ENCODE results near the gene UNC93A. TPM values are rescaled to one million over a fixed set of nuclear protein-coding genes. Genes with fewer than 3 reads are reported as not detected.

The UNC93A gene
- total RNA-seq, 4 donors from 2014 or later, result not detected

DNA sequence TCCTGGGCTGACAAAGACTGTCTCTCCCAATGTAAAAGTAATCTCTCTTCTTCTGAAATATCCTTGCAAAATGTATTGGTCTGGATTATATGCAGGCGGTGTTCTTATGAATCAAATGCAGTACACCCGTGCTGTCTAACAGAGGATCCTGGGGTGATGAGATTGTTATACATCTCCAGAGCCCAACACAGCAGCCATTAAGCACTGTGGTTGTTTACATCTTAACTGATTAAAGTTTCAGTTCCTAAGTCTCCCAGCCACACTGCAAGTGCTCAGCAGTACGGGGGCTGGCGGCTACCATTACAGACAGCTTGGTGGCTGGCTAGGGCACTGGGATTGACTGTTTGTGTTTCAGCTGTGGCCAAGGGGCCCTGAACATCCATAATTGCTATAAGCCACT, 7.0 kb downstream of the UNC93A start:
- DNase-seq (ENCODE audit: low spot score) (no peak), ATAC-seq (ENCODE audit: low FRiP score) (no peak)
- TF ChIP-seq CTCF (IDR thresholded peaks at IDR 0.05), result no peak

- DNase-seq (ENCODE audit: low spot score) (no peak), ATAC-seq (ENCODE audit: low FRiP score) (no peak)
- TF ChIP-seq CTCF (IDR thresholded peaks at IDR 0.05), result no peak
These were observed 8.7 kb downstream of the UNC93A start for GRCh38 chr6:167299641-167300308.

GRCh38 chr6:167300902-167301777, 10.0 kb downstream of the UNC93A start:
- ATAC-seq (ENCODE audit: low FRiP score) (no peak), DNase-seq (ENCODE audit: low spot score) (no peak)
- no peak for TF ChIP-seq CTCF (IDR thresholded peaks at IDR 0.05)

GRCh38 chr6:167302074-167302473, 11.0 kb downstream of the UNC93A start:
- no peak for TF ChIP-seq CTCF (IDR thresholded peaks at IDR 0.05)
- no peak for DNase-seq (ENCODE audit: low spot score)
- ATAC-seq (ENCODE audit: low FRiP score), result no peak

DNA sequence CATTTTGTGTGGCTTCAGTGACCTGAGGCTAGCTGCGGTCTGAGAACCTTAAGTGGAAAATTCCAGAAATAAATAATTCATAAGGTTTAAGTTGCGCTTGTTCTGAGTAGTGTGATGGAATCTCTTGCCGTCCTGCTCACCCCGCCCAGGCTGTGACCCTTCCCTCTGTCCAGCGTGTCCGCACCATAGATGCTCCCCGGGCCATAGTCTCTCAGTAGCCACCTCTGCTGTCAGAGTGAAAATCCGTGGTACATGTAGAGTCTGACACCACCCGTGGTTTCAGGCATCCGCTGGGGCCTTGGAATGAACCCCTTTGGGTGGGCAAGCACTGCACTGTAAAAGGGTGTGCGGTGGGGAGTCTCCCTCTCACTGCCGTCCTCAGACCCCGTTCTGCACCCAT, 11.7 kb downstream of the UNC93A start:
- ATAC-seq (ENCODE audit: low FRiP score) (no peak), DNase-seq (ENCODE audit: low spot score) (no peak)
- TF ChIP-seq CTCF (IDR thresholded peaks at IDR 0.05), result no peak

GRCh38 chr6:167303675-167304625, 12.8 kb downstream of the UNC93A start:
- ATAC-seq (ENCODE audit: low FRiP score), result no peak
- DNase-seq (ENCODE audit: low spot score), result no peak
- no peak for TF ChIP-seq CTCF (IDR thresholded peaks at IDR 0.05)

All from omental fat pad (tissue), 4 donors.